ENCODE results near the gene TCF4. TPM values are rescaled to one million over a fixed set of nuclear protein-coding genes. Genes with fewer than 3 reads are reported as not detected.

Gene TCF4
- total RNA-seq, 2 experiments from 2014 or later, result 0.75 to 1.4 TPM

- H3K4me1 Mint-ChIP-seq, result no peaks in the 10 kb centered on the region
- H3K36me3 Mint-ChIP-seq, result no peaks in the 10 kb centered on the region
- no peaks in the 10 kb centered on the region for H3K9me3 Mint-ChIP-seq
- POLR2A ChIA-PET, result no interaction called here
- DNase-seq (no peak), ATAC-seq (ENCODE audit: low read depth) (no peak)
- H3K27ac Mint-ChIP-seq, result no peak overlapping the region
- no peak overlapping the region for H3K4me3 Mint-ChIP-seq
- peaks cover 17% of the 10 kb centered on the region for H3K27me3 Mint-ChIP-seq
These were observed 247.0 kb downstream of the TCF4 start for GRCh38 chr18:55340998-55341397.

GRCh38 chr18:55339990-55340389 is 248.0 kb downstream of the TCF4 start:
- Mint-ChIP-seq H3K27ac (no peak overlapping the region), H3K9me3 (no peaks in the 10 kb centered on the region), H3K36me3 (no peaks in the 10 kb centered on the region), H3K4me3 (no peak overlapping the region), H3K27me3 (peaks cover 12% of the 10 kb centered on the region), H3K4me1 (no peaks in the 10 kb centered on the region)
- POLR2A ChIA-PET, result no interaction called here
- ATAC-seq (ENCODE audit: low read depth) (no peak), DNase-seq (no peak)

- Mint-ChIP-seq H3K9me3 (no peaks in the 10 kb centered on the region), H3K27me3 (peaks cover 12% of the 10 kb centered on the region)
- no peak for ATAC-seq (ENCODE audit: low read depth)
These were observed 248.9 kb downstream of the TCF4 start for GRCh38 chr18:55338978-55339650.

GRCh38 chr18:55337908-55338521 is 250.0 kb downstream of the TCF4 start:
- no peak overlapping the region for H3K27ac Mint-ChIP-seq
- POLR2A ChIA-PET, result no interaction called here
- H3K36me3 Mint-ChIP-seq, result no peaks in the 10 kb centered on the region
- H3K9me3 Mint-ChIP-seq, result no peaks in the 10 kb centered on the region
- H3K4me1 Mint-ChIP-seq, result no peaks in the 10 kb centered on the region
- peaks cover 12% of the 10 kb centered on the region for H3K27me3 Mint-ChIP-seq
- no peak for ATAC-seq (ENCODE audit: low read depth)
- H3K4me3 Mint-ChIP-seq, result no peak overlapping the region
- no peak for DNase-seq

More at GRCh38 chr18:55338978-55339650, 248.9 kb downstream of the TCF4 start:
- Mint-ChIP-seq H3K4me1 (no peaks in the 10 kb centered on the region), H3K36me3 (no peaks in the 10 kb centered on the region), H3K27ac (no peak overlapping the region), H3K4me3 (no peak overlapping the region)
- no peak for DNase-seq
- POLR2A ChIA-PET, result no interaction called here

GRCh38 chr18:55337138-55337537 is 250.9 kb downstream of the TCF4 start:
- ATAC-seq (ENCODE audit: low read depth), result no peak
- Mint-ChIP-seq H3K36me3 (no peaks in the 10 kb centered on the region), H3K4me3 (no peak overlapping the region)

GRCh38 chr18:55336438-55337100 is 251.4 kb downstream of the TCF4 start:
- no peaks in the 10 kb centered on the region for H3K9me3 Mint-ChIP-seq
- POLR2A ChIA-PET, result no interaction called here
- no peaks in the 10 kb centered on the region for H3K36me3 Mint-ChIP-seq
- DNase-seq, result no peak
- no peaks in the 10 kb centered on the region for H3K4me1 Mint-ChIP-seq
- no peak overlapping the region for H3K27ac Mint-ChIP-seq
- H3K4me3 Mint-ChIP-seq, result no peak overlapping the region
- H3K27me3 Mint-ChIP-seq, result peaks cover 12% of the 10 kb centered on the region
- ATAC-seq (ENCODE audit: low read depth), result no peak

More at GRCh38 chr18:55337138-55337537, 250.9 kb downstream of the TCF4 start:
- POLR2A ChIA-PET, result no interaction called here
- Mint-ChIP-seq H3K4me1 (no peaks in the 10 kb centered on the region), H3K27ac (no peak overlapping the region), H3K27me3 (peaks cover 12% of the 10 kb centered on the region), H3K9me3 (no peaks in the 10 kb centered on the region)
- DNase-seq, result no peak

GRCh38 chr18:55334875-55335274 is 253.1 kb downstream of the TCF4 start:
- DNase-seq (no peak), ATAC-seq (ENCODE audit: low read depth) (no peak)
- Mint-ChIP-seq H3K4me1 (no peaks in the 10 kb centered on the region), H3K27me3 (peaks cover 12% of the 10 kb centered on the region), H3K36me3 (no peaks in the 10 kb centered on the region), H3K27ac (no peak overlapping the region), H3K4me3 (no peak overlapping the region), H3K9me3 (no peaks in the 10 kb centered on the region)
- POLR2A ChIA-PET, result no interaction called here

- no peak overlapping the region for H3K4me3 Mint-ChIP-seq
- H3K27me3 Mint-ChIP-seq, result no peaks in the 10 kb centered on the region
- POLR2A ChIA-PET, result no interaction called here
- H3K27ac Mint-ChIP-seq, result no peak overlapping the region
- DNase-seq (no peak), ATAC-seq (ENCODE audit: low read depth) (no peak)
- H3K4me1 Mint-ChIP-seq, result no peaks in the 10 kb centered on the region
- no peaks in the 10 kb centered on the region for H3K36me3 Mint-ChIP-seq
- H3K9me3 Mint-ChIP-seq, result no peaks in the 10 kb centered on the region
These were observed 256.7 kb downstream of the TCF4 start for GRCh38 chr18:55331301-55331700.

GRCh38 chr18:55328301-55328700 is 259.7 kb downstream of the TCF4 start:
- H3K36me3 Mint-ChIP-seq, result no peaks in the 10 kb centered on the region
- no peak for DNase-seq
- H3K9me3 Mint-ChIP-seq, result no peaks in the 10 kb centered on the region
- H3K27me3 Mint-ChIP-seq, result peaks cover 13% of the 10 kb centered on the region
- ATAC-seq (ENCODE audit: low read depth), result no peak
- H3K4me3 Mint-ChIP-seq, result no peak overlapping the region
- H3K27ac Mint-ChIP-seq, result no peak overlapping the region
- POLR2A ChIA-PET, result no interaction called here
- no peaks in the 10 kb centered on the region for H3K4me1 Mint-ChIP-seq

GRCh38 chr18:55327454-55327853 is 260.5 kb downstream of the TCF4 start:
- Mint-ChIP-seq H3K4me1 (no peaks in the 10 kb centered on the region), H3K36me3 (no peaks in the 10 kb centered on the region)

GRCh38 chr18:55326134-55326533 is 261.9 kb downstream of the TCF4 start:
- Mint-ChIP-seq H3K4me3 (no peak overlapping the region), H3K27me3 (peaks cover 31% of the 10 kb centered on the region), H3K27ac (no peak overlapping the region), H3K4me1 (peaks cover 6% of the 10 kb centered on the region), H3K36me3 (no peaks in the 10 kb centered on the region), H3K9me3 (no peaks in the 10 kb centered on the region)
- POLR2A ChIA-PET, result interaction anchor here (0.7 kb wide), 1 partner anchor 153 kb away, joined by 8 read pairs; no protein-coding TSS in a partner anchor
- DNase-seq, result no peak
- ATAC-seq (ENCODE audit: low read depth), result no peak

More at GRCh38 chr18:55327454-55327853, 260.5 kb downstream of the TCF4 start:
- DNase-seq (no peak), ATAC-seq (ENCODE audit: low read depth) (no peak)
- Mint-ChIP-seq H3K4me3 (no peak overlapping the region), H3K9me3 (no peaks in the 10 kb centered on the region), H3K27ac (no peak overlapping the region), H3K27me3 (peaks cover 21% of the 10 kb centered on the region)
- POLR2A ChIA-PET, result no interaction called here

- Mint-ChIP-seq H3K36me3 (no peaks in the 10 kb centered on the region), H3K4me3 (no peak overlapping the region), H3K27ac (no peak overlapping the region), H3K27me3 (peaks cover 47% of the 10 kb centered on the region), H3K9me3 (no peaks in the 10 kb centered on the region), H3K4me1 (peaks cover 6% of the 10 kb centered on the region)
- no peak for DNase-seq
- ATAC-seq (ENCODE audit: low read depth), result no peak
- POLR2A ChIA-PET, result no interaction called here
These were observed 263.8 kb downstream of the TCF4 start for GRCh38 chr18:55324166-55324565.

- peaks cover 6% of the 10 kb centered on the region for H3K4me1 Mint-ChIP-seq
- H3K27ac Mint-ChIP-seq, result no peak overlapping the region
- peaks cover 52% of the 10 kb centered on the region for H3K27me3 Mint-ChIP-seq
- no peak for ATAC-seq (ENCODE audit: low read depth)
- no peak overlapping the region for H3K4me3 Mint-ChIP-seq
- POLR2A ChIA-PET, result no interaction called here
- no peaks in the 10 kb centered on the region for H3K9me3 Mint-ChIP-seq
- no peak for DNase-seq
- H3K36me3 Mint-ChIP-seq, result no peaks in the 10 kb centered on the region
These were observed 264.7 kb downstream of the TCF4 start for GRCh38 chr18:55323051-55323994.

All from activated naive CD8-positive, alpha-beta T cell treated with anti-CD3 and anti-CD28 coated beads, Interleukin-2, amount 10 ng/mL, durations not matched to agents 7 days and 5 days (primary cell).